Measurements from ENCODE around the gene EFCAB14. TPM values are rescaled to one million over a fixed set of nuclear protein-coding genes. Genes with fewer than 3 reads are reported as not detected.
"Not testable (repeated sequence)": the region's sequence is repeated elsewhere in the genome, so short reads cannot be mapped to it uniquely, and the experiment has no call there.

Gene EFCAB14
- total RNA-seq, 1 donor from 2014 or later, result 99.8 TPM

GRCh38 chr1:46749921-46750404, 31.0 kb upstream of the EFCAB14 start:
- Histone ChIP-seq H3K27ac (no peak overlapping the region), H3K4me3 (no peak overlapping the region), H3K9me3 (no peaks in the 10 kb centered on the region), H3K4me1 (no peaks in the 10 kb centered on the region), H3K27me3 (no peaks in the 10 kb centered on the region), H3K36me3 (no peaks in the 10 kb centered on the region)
- TF ChIP-seq CTCF (IDR thresholded peaks at IDR 0.05), result no peak
- intact Hi-C loops (cut with DNase I), result no loop called here
- DNase-seq (ENCODE audit: low spot score in 2 of 2), result no peak

GRCh38 chr1:46749404-46749803, 30.5 kb upstream of the EFCAB14 start:
- Histone ChIP-seq H3K27ac (no peak overlapping the region), H3K4me1 (no peaks in the 10 kb centered on the region), H3K36me3 (no peaks in the 10 kb centered on the region), H3K4me3 (no peak overlapping the region), H3K9me3 (no peaks in the 10 kb centered on the region), H3K27me3 (no peaks in the 10 kb centered on the region)
- no peak for TF ChIP-seq CTCF (IDR thresholded peaks at IDR 0.05)
- no peak for DNase-seq (ENCODE audit: low spot score in 2 of 2)
- intact Hi-C loops (cut with DNase I), result no loop called here

GRCh38 chr1:46747683-46748288, 28.9 kb upstream of the EFCAB14 start:
- Histone ChIP-seq H3K27ac (no peak overlapping the region), H3K4me3 (no peak overlapping the region), H3K27me3 (no peaks in the 10 kb centered on the region), H3K4me1 (no peaks in the 10 kb centered on the region), H3K9me3 (no peaks in the 10 kb centered on the region), H3K36me3 (no peaks in the 10 kb centered on the region)
- peak; percentile 12 to 45 (median 22) for TF ChIP-seq CTCF (IDR thresholded peaks at IDR 0.05)
- intact Hi-C loops (cut with DNase I), result no loop called here
- DNase-seq (ENCODE audit: low spot score in 2 of 2), result no peak

- Histone ChIP-seq H3K27ac (no peak overlapping the region), H3K36me3 (no peaks in the 10 kb centered on the region), H3K4me3 (no peak overlapping the region), H3K27me3 (no peaks in the 10 kb centered on the region), H3K9me3 (no peaks in the 10 kb centered on the region), H3K4me1 (no peaks in the 10 kb centered on the region)
- no peak for TF ChIP-seq CTCF (IDR thresholded peaks at IDR 0.05)
- DNase-seq (ENCODE audit: low spot score in 2 of 2), result no peak
- intact Hi-C loops (cut with DNase I), result no loop called here
Observed at GRCh38 chr1:46742069-46742468, 23.2 kb upstream of the EFCAB14 start.

GRCh38 chr1:46735708-46736324, 16.9 kb upstream of the EFCAB14 start:
- peaks cover 0 to 3% of the 10 kb centered on the region in 2 donors for H3K9me3 ChIP-seq
- no peak overlapping the region for H3K27ac ChIP-seq
- DNase-seq (ENCODE audit: low spot score in 2 of 2), result no peak
- no peaks in the 10 kb centered on the region for H3K27me3 ChIP-seq
- no peaks in the 10 kb centered on the region for H3K36me3 ChIP-seq
- no peak overlapping the region for H3K4me3 ChIP-seq
- TF ChIP-seq CTCF (IDR thresholded peaks at IDR 0.05), result peak in 2 of 3 experiments; percentile 11 to 15
- intact Hi-C loops (cut with DNase I), result no loop called here
- H3K4me1 ChIP-seq, result no peaks in the 10 kb centered on the region

GRCh38 chr1:46728327-46728873, 9.5 kb upstream of the EFCAB14 start:
- DNase-seq (ENCODE audit: low spot score in 2 of 2); H3K27me3 ChIP-seq; H3K4me1 ChIP-seq; H3K27ac ChIP-seq; H3K9me3 ChIP-seq; H3K4me3 ChIP-seq; H3K36me3 ChIP-seq: not testable (repeated sequence)
- intact Hi-C loops (cut with DNase I), result loop anchor here (10.0 kb wide), 1 partner anchor 284 kb away; no protein-coding TSS in a partner anchor

Data from ascending aorta (tissue), 2 donors.